ENCODE measurements around the gene OSBP2.
"Not testable (repeated sequence)": the region's sequence is repeated elsewhere in the genome, so short reads cannot be mapped to it uniquely, and the experiment has no call there.

The OSBP2 gene

GRCh38 chr22:30763815-30764673 is 69.4 kb downstream of the OSBP2 start:
- DNase-seq (ENCODE audit: low read depth): peak; percentile 38

- no peak for DNase-seq (ENCODE audit: low read depth)
Measured at GRCh38 chr22:30767661-30768060, 73.0 kb downstream of the OSBP2 start.

- no peak for DNase-seq (ENCODE audit: low read depth)
Measured at GRCh38 chr22:30770716-30771115, 76.0 kb downstream of the OSBP2 start.

- no peak for DNase-seq (ENCODE audit: low read depth)
Measured at GRCh38 chr22:30773919-30774318, 79.2 kb downstream of the OSBP2 start.

- DNase-seq (ENCODE audit: low read depth): no peak
Measured at GRCh38 chr22:30774566-30774965, 79.9 kb downstream of the OSBP2 start.

- DNase-seq (ENCODE audit: low read depth): no peak
Measured at GRCh38 chr22:30776476-30776875, 81.8 kb downstream of the OSBP2 start.

GRCh38 chr22:30777146-30777545 is 82.5 kb downstream of the OSBP2 start:
- not testable (repeated sequence) for DNase-seq (ENCODE audit: low read depth)

- no peak for DNase-seq (ENCODE audit: low read depth)
Measured at GRCh38 chr22:30777587-30777986, 82.9 kb downstream of the OSBP2 start.

GRCh38 chr22:30778261-30778660 is 83.6 kb downstream of the OSBP2 start:
- no peak for DNase-seq (ENCODE audit: low read depth)

- DNase-seq (ENCODE audit: low read depth): no peak
Measured at GRCh38 chr22:30780026-30780425, 85.4 kb downstream of the OSBP2 start.

GRCh38 chr22:30781271-30781875 is 86.7 kb downstream of the OSBP2 start:
- DNase-seq (ENCODE audit: low read depth): no peak

- DNase-seq (ENCODE audit: low read depth): no peak
Measured at GRCh38 chr22:30782613-30783012, 87.9 kb downstream of the OSBP2 start.

GRCh38 chr22:30783021-30783420 is 88.3 kb downstream of the OSBP2 start:
- DNase-seq (ENCODE audit: low read depth): no peak

- DNase-seq (ENCODE audit: low read depth): no peak
Measured at GRCh38 chr22:30785527-30785926, 90.9 kb downstream of the OSBP2 start.

- DNase-seq (ENCODE audit: low read depth): no peak
Measured at GRCh38 chr22:30790366-30790765, 95.7 kb downstream of the OSBP2 start.

GRCh38 chr22:30792456-30792855 is 97.8 kb downstream of the OSBP2 start:
- no peak for DNase-seq (ENCODE audit: low read depth)

GRCh38 chr22:30795118-30795517 is 100.4 kb downstream of the OSBP2 start:
- DNase-seq (ENCODE audit: low read depth): no peak

GRCh38 chr22:30801695-30802094 is 107.0 kb downstream of the OSBP2 start:
- no peak for DNase-seq (ENCODE audit: low read depth)

- peak; percentile 32 for DNase-seq (ENCODE audit: low read depth)
Measured at GRCh38 chr22:30802202-30803166, 107.8 kb downstream of the OSBP2 start.

GRCh38 chr22:30803679-30804078 is 109.0 kb downstream of the OSBP2 start:
- DNase-seq (ENCODE audit: low read depth): no peak

GRCh38 chr22:30804626-30805025 is 110.0 kb downstream of the OSBP2 start:
- no peak for DNase-seq (ENCODE audit: low read depth)

- DNase-seq (ENCODE audit: low read depth): no peak
Measured at GRCh38 chr22:30806391-30806861, 111.8 kb downstream of the OSBP2 start.
